Activated CD8-positive, alpha-beta memory T cell treated with anti-CD3 and anti-CD28 coated beads, Interleukin-2, amount 10 ng/mL, durations not matched to agents 7 days and 5 days (primary cell): ENCODE data around the gene PDLIM5. TPM values are rescaled to one million over a fixed set of nuclear protein-coding genes. Genes with fewer than 3 reads are reported as not detected.

Source experiments
- ATAC-seq: fragments of 150-1000 bp; cut with Tn5 transposase; one replicate; pipeline ENCODE4 v1.10.0; 2021; ENCODE audit warnings: moderate library complexity
- CTCF ChIA-PET: fragments of 350-600 bp; sonication (Branson Sonifier 250); formaldehyde crosslinking; loops from one replicate; lab custom pipeline; 2021; ENCODE audit warnings: antibody characterized with exemption; lab: Charles Lee
- DNase-seq: peaks from one replicate; pipeline ENCODE4 v3.0.0-alpha.2; 2020
- H3K27ac Mint-ChIP-seq: one replicate; pipeline ENCODE4 v1.8.0; 2021; ENCODE audit warnings: mild to moderate bottlenecking, mixed read lengths
- H3K27me3 Mint-ChIP-seq: one replicate; pipeline ENCODE4 v1.8.0; 2021; ENCODE audit warnings: mixed read lengths
- H3K36me3 Mint-ChIP-seq: one replicate; pipeline ENCODE4 v1.8.0; 2021; ENCODE audit warnings: mild to moderate bottlenecking, mixed read lengths
- H3K4me1 Mint-ChIP-seq: one replicate; pipeline ENCODE4 v1.8.0; 2021; ENCODE audit warnings: mixed read lengths
- H3K4me3 Mint-ChIP-seq: one replicate; pipeline ENCODE4 v1.8.0; 2021; ENCODE audit warnings: mild to moderate bottlenecking, moderate library complexity, mixed read lengths
- H3K9me3 Mint-ChIP-seq: one replicate; pipeline ENCODE4 v1.8.0; 2022; ENCODE audit warnings: low read depth, mixed read lengths
- total RNA-seq, 2 experiments: library from RNA; stranded (reverse); gene quantifications; one replicate each; pipeline ENCODE4 v1.2.3, GENCODE V29; 2021

The PDLIM5 gene
- total RNA-seq, 2 experiments from 2014 or later, result 21.7 to 21.8 TPM

DNA sequence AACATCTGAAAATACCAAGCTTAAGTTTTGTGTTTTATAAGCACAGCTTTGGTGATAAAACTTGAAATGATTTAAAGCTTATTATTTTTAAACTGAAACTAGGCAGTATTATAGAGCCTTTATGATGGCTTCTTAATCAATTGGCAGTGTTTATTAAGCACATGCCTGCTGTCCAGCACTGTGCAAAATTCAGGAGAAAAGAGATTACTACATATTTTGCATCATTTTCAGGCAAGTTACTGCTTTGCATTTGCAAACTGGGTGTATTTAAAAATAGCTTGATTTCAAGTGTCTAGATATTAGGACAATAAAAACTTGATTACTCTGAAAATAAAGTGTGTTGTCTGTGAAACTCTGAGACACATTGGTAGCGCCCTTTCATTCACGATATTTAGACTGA lies 126.5 kb downstream of the PDLIM5 start:
- ATAC-seq (no peak), DNase-seq (no peak)
- Mint-ChIP-seq H3K4me1 (no peaks in the 10 kb centered on the region), H3K27me3 (no peaks in the 10 kb centered on the region), H3K36me3 (no peaks in the 10 kb centered on the region), H3K27ac (no peak overlapping the region), H3K9me3 (no peaks in the 10 kb centered on the region), H3K4me3 (no peak overlapping the region)
- CTCF ChIA-PET, result no interaction called here

GRCh38 chr4:94581766-94582165 lies 130.0 kb downstream of the PDLIM5 start:
- ATAC-seq (no peak), DNase-seq (no peak)
- Mint-ChIP-seq H3K36me3 (no peaks in the 10 kb centered on the region), H3K9me3 (no peaks in the 10 kb centered on the region), H3K4me3 (no peak overlapping the region), H3K27ac (no peak overlapping the region), H3K4me1 (no peaks in the 10 kb centered on the region), H3K27me3 (no peaks in the 10 kb centered on the region)
- CTCF ChIA-PET, result no interaction called here

DNA sequence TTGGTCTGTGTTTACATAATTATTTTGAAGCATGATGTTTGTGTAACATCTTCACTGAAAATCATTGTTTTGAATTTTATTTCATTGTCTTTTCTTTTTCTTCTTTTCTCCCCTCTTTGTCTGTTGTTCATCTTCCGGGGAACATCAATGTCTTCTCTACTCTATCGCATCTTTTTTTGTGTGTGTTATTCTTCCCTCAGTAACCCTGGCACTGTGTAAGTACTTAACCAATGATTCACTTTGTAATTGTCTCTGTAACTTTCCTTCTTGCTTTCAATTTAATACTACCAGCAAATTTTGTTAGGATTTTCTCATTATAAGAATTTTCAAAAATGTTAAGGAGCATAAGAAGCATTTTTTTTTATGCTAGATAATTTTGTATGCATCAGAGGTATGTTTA lies 130.8 kb downstream of the PDLIM5 start:
- CTCF ChIA-PET, result no interaction called here
- H3K27ac Mint-ChIP-seq, result no peak overlapping the region
- DNase-seq, result no peak
- H3K4me1 Mint-ChIP-seq, result no peaks in the 10 kb centered on the region
- H3K27me3 Mint-ChIP-seq, result no peaks in the 10 kb centered on the region
- no peak overlapping the region for H3K4me3 Mint-ChIP-seq
- H3K9me3 Mint-ChIP-seq, result no peaks in the 10 kb centered on the region
- no peak for ATAC-seq
- no peaks in the 10 kb centered on the region for H3K36me3 Mint-ChIP-seq

DNA sequence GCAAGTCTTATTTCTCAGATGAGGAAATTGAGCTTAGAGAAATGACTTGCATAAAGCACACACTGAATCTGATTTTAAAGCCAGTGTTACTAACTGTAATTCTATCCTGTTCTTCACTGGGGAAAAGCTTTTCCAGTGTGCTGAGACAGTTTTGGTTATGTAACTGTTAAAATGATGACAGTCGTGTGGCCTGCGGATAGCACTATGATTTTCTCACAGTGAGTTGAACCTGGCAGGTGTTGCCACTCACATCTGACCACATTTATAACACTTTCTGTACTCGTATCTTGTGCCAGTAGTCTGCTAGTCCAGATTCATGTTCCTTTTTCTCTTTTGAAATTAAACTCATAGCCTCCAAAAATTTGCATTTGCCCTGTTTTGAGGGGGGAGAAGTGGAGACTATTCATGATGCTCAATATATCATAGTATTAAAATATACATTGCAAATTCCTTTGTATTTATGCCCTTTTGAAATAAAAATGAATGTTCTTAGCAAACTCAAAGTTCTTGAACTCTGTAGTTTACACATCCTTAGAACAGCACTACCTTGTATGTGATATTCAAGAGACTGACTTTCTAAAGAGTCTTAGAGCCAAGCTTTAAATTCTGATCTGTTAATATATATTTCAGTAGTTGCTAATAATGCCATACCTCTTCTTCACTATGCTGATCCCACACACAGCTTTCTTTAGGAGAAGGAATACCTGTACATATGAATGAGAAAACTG lies 132.3 kb downstream of the PDLIM5 start:
- Mint-ChIP-seq H3K4me3 (no peak overlapping the region), H3K9me3 (no peaks in the 10 kb centered on the region), H3K27me3 (no peaks in the 10 kb centered on the region), H3K27ac (no peak overlapping the region), H3K4me1 (no peaks in the 10 kb centered on the region), H3K36me3 (no peaks in the 10 kb centered on the region)
- DNase-seq, result no peak
- ATAC-seq, result no peak
- CTCF ChIA-PET, result interaction anchor here (1.0 kb wide), 1 partner anchor 176 kb away, joined by 3 read pairs; no protein-coding TSS in a partner anchor

DNA sequence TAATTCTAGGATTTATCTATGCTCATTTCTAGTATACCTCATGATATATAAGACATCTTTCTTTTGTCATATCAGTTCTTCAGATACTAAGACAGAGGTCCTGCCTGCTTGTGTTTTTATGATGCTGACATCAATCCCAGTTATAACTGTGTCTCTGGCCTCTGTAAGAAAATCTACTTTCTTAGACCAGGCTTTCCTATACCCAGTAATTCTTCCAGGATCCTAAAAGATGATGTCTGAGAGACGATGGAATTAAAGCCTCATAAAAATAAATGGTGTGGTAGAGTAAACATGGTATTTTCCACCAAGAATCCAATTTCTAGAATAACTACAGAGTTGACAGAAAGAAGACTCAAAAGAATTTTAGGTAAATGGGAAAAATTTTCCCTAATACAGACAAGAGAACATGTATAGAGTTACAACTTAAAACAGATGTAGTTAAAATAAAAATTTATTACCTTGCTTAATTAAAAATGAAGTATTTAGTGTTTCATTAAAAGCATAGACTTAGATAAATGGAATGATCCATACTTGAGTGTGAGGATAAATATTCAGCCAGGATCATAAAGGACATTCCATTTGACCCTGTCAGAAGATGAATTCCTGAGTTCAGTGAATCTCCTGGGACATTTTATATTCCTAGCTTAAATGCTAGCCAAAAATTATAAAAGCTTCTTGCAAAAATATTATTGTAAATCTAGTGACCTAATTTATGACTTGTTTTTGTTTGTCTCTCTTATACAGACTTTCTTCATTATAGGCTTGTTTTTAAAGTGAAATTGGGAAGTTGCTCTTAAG lies 137.4 kb downstream of the PDLIM5 start:
- CTCF ChIA-PET, result no interaction called here
- H3K4me3 Mint-ChIP-seq, result no peak overlapping the region
- no peaks in the 10 kb centered on the region for H3K9me3 Mint-ChIP-seq
- no peak for ATAC-seq
- no peaks in the 10 kb centered on the region for H3K36me3 Mint-ChIP-seq
- no peak overlapping the region for H3K27ac Mint-ChIP-seq
- DNase-seq, result no peak
- H3K27me3 Mint-ChIP-seq, result no peaks in the 10 kb centered on the region
- no peaks in the 10 kb centered on the region for H3K4me1 Mint-ChIP-seq

DNA sequence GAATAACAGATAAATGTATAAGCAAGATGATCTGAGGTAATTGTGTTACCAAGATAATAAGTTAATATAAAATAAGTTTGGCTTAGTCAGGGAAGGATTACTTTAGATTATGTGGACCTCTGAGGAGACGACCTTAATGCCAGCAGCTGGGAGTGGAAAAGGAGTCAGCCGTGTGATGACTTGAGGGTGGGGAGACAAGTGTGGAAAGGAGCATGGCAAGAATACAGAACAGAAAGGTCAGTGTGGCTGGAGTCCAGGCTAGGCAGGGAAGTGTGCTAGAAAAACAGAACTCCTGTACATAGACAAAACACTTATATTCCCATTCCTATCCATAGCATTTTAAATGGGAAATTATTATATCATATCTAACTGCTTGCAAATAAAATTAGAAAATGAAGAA lies 138.8 kb downstream of the PDLIM5 start:
- H3K4me1 Mint-ChIP-seq, result no peaks in the 10 kb centered on the region
- CTCF ChIA-PET, result no interaction called here
- DNase-seq (no peak), ATAC-seq (no peak)
- H3K36me3 Mint-ChIP-seq, result no peaks in the 10 kb centered on the region
- H3K4me3 Mint-ChIP-seq, result no peak overlapping the region
- H3K9me3 Mint-ChIP-seq, result no peaks in the 10 kb centered on the region
- H3K27ac Mint-ChIP-seq, result no peak overlapping the region
- H3K27me3 Mint-ChIP-seq, result no peaks in the 10 kb centered on the region

- no peaks in the 10 kb centered on the region for H3K27me3 Mint-ChIP-seq
- H3K4me1 Mint-ChIP-seq, result no peaks in the 10 kb centered on the region
- ATAC-seq (no peak), DNase-seq (no peak)
- H3K9me3 Mint-ChIP-seq, result no peaks in the 10 kb centered on the region
- H3K36me3 Mint-ChIP-seq, result no peaks in the 10 kb centered on the region
- no peak overlapping the region for H3K27ac Mint-ChIP-seq
- CTCF ChIA-PET, result no interaction called here
- H3K4me3 Mint-ChIP-seq, result no peak overlapping the region
Measured at GRCh38 chr4:94591289-94591688, 139.5 kb downstream of the PDLIM5 start.

- Mint-ChIP-seq H3K27me3 (no peaks in the 10 kb centered on the region), H3K36me3 (no peaks in the 10 kb centered on the region), H3K9me3 (no peaks in the 10 kb centered on the region), H3K27ac (no peak overlapping the region), H3K4me3 (no peak overlapping the region), H3K4me1 (no peaks in the 10 kb centered on the region)
- no peak for ATAC-seq
- CTCF ChIA-PET, result interaction anchor here (1.2 kb wide), 1 partner anchor 190 kb away, joined by 4 read pairs; no protein-coding TSS in a partner anchor
- no peak for DNase-seq
Measured at GRCh38 chr4:94595013-94595412, 143.3 kb downstream of the PDLIM5 start.

DNA sequence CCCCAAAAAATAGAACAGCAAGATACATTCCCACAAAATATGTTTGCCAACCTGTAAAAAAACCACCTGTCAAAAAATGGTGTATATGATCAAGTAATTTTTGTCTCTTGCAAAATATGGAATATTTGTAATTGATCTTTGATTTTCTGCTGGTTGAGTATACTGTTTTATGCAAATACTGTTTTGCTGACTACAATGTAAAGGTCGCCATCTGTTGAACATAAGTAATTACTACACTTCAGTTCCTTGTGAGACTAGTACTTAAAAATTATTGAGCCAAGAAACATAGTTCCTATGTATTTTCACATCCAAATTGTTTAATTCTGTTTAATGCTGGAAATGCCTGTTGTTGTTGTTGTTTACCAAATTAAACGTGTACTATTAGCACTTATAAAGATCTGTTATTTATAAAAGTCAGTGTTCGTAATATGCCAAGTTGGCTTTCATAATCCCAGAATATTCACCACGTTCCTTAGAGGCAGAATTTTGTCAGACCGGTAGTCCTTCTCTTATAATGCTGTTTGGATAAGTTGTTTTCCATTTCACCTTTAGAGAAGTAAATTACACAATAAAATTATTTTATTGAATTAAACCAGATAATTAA lies 144.2 kb downstream of the PDLIM5 start:
- CTCF ChIA-PET, result interaction anchor here (1.2 kb wide), 1 partner anchor 191 kb away, joined by 4 read pairs; no protein-coding TSS in a partner anchor
- Mint-ChIP-seq H3K4me1 (no peaks in the 10 kb centered on the region), H3K4me3 (no peak overlapping the region), H3K27ac (no peak overlapping the region), H3K9me3 (no peaks in the 10 kb centered on the region), H3K27me3 (no peaks in the 10 kb centered on the region), H3K36me3 (no peaks in the 10 kb centered on the region)
- ATAC-seq (no peak), DNase-seq (no peak)

- no peaks in the 10 kb centered on the region for H3K36me3 Mint-ChIP-seq
- H3K9me3 Mint-ChIP-seq, result no peaks in the 10 kb centered on the region
Measured at GRCh38 chr4:94598758-94599157, 147.0 kb downstream of the PDLIM5 start.

DNA sequence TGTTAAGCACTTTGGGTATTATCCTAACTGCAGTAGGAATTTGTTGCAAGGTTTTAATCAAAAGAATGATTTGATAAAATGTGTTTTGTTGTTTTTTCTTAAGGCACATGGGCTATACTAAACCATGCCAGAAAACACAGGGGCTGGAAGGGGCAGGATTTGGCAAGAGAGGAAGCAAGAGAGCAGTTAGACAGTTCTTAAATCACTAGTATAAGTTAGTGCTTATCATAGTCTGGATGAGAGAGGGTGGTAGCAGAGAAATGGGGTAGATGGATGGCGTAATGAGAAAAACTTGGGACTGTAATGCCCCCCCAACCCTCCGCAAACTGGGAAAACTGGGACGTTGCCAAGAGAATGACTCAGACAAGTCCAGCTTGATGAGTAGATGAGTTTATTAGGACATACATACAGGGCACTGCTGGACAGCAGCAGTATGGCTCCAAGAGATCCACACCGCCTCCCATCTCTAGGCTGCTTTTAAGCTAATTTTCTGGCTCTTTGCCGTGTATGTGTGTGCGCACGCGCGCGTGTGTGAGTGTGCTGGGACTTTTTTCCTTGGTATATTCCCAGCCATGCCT lies 151.5 kb downstream of the PDLIM5 start:
- H3K27me3 Mint-ChIP-seq, result no peaks in the 10 kb centered on the region
- DNase-seq, result no peak
- ATAC-seq, result no peak
- H3K9me3 Mint-ChIP-seq, result no peaks in the 10 kb centered on the region
- no peak overlapping the region for H3K4me3 Mint-ChIP-seq
- no peak overlapping the region for H3K27ac Mint-ChIP-seq
- no peaks in the 10 kb centered on the region for H3K36me3 Mint-ChIP-seq
- no peaks in the 10 kb centered on the region for H3K4me1 Mint-ChIP-seq
- CTCF ChIA-PET, result no interaction called here

More at GRCh38 chr4:94598758-94599157, 147.0 kb downstream of the PDLIM5 start:
- no peaks in the 10 kb centered on the region for H3K27me3 Mint-ChIP-seq
- H3K27ac Mint-ChIP-seq, result no peak overlapping the region
- DNase-seq, result no peak
- no peak for ATAC-seq
- CTCF ChIA-PET, result interaction anchor here (0.9 kb wide), 1 partner anchor 192 kb away, joined by 3 read pairs; no protein-coding TSS in a partner anchor
- H3K4me1 Mint-ChIP-seq, result no peaks in the 10 kb centered on the region
- no peak overlapping the region for H3K4me3 Mint-ChIP-seq

- H3K27ac Mint-ChIP-seq, result no peak overlapping the region
- no peaks in the 10 kb centered on the region for H3K36me3 Mint-ChIP-seq
- ATAC-seq, result no peak
- DNase-seq, result no peak
- no peak overlapping the region for H3K4me3 Mint-ChIP-seq
- peaks cover 3% of the 10 kb centered on the region for H3K4me1 Mint-ChIP-seq
- no peaks in the 10 kb centered on the region for H3K9me3 Mint-ChIP-seq
- no peaks in the 10 kb centered on the region for H3K27me3 Mint-ChIP-seq
- CTCF ChIA-PET, result no interaction called here
Measured at GRCh38 chr4:94605241-94605805, 153.6 kb downstream of the PDLIM5 start.

GRCh38 chr4:94610145-94610544 lies 158.4 kb downstream of the PDLIM5 start:
- Mint-ChIP-seq H3K27ac (no peak overlapping the region), H3K4me1 (peaks cover 3% of the 10 kb centered on the region), H3K9me3 (no peaks in the 10 kb centered on the region), H3K27me3 (no peaks in the 10 kb centered on the region), H3K4me3 (no peak overlapping the region), H3K36me3 (no peaks in the 10 kb centered on the region)
- CTCF ChIA-PET, result interaction anchor here (0.7 to 1.9 kb wide), 3 partner anchors 9 to 13 kb away, joined by 3 to 7 read pairs (median 3); no protein-coding TSS in a partner anchor
- DNase-seq (no peak), ATAC-seq (no peak)
